ENCODE data around the gene FAM219B.
"Not testable (repeated sequence)": the region's sequence is repeated elsewhere in the genome, so short reads cannot be mapped to it uniquely, and the experiment has no call there.

GRCh38 chr15:74913799-74914198, 7.1 kb upstream of the FAM219B start:
- TF ChIP-seq CTCF (IDR thresholded peaks at IDR 0.05; ENCODE audit: low read depth, low read length); POLR2A (IDR thresholded peaks at IDR 0.05; ENCODE audit: extremely low read depth, insufficient read length); MYC (IDR thresholded peaks at IDR 0.05; ENCODE audit: low read depth, low read length): not testable (repeated sequence)
